ENCODE measurements around the gene ATP9B. TPM values are rescaled to one million over a fixed set of nuclear protein-coding genes. Genes with fewer than 3 reads are reported as not detected.
"Not testable (repeated sequence)": the region's sequence is repeated elsewhere in the genome, so short reads cannot be mapped to it uniquely, and the experiment has no call there.

Gene ATP9B
- total and polyA plus RNA-seq, 10 of the 15 experiments (the other 5 are each of a cell fraction or from before 2014, with no cell fraction given) = 0.74 to 20.7 (median 12.9) TPM

- no peaks in the 10 kb centered on the region for H3K36me3 ChIP-seq (ENCODE audit: control insufficient read depth in 2 of 2, insufficient read depth in 2 of 2, low read length in 1 of 2)
- FAIRE-seq (no peak), DNase-seq (ENCODE audit: low read depth, low spot score) (no peak), ATAC-seq (no peak)
- no peaks in the 10 kb centered on the region for H3K4me1 ChIP-seq (ENCODE audit: control insufficient read depth, insufficient read depth, low read length)
- H3K27ac ChIP-seq (ENCODE audit: control insufficient read depth, insufficient read depth) = no peak overlapping the region
- ChIA-PET CTCF (no interaction called here), POLR2A (no interaction called here), SMC1A (ENCODE audit: uncharacterized antibody, unreplicated experiment) (no interaction called here), RAD21 (ENCODE audit: unreplicated experiment) (no interaction called here)
- H3K4me3 ChIP-seq = no peak overlapping the region
- no peak overlapping the region for H3K4me2 ChIP-seq (ENCODE audit: control insufficient read depth, insufficient read depth)
- H3K27me3 ChIP-seq (replicated peaks in 1 of 2; ENCODE audit: control insufficient read depth in 2 of 2, insufficient read depth in 2 of 2, low read length in 1 of 2) = no peaks in the 10 kb centered on the region
- H4K20me1 ChIP-seq (ENCODE audit: control insufficient read depth, insufficient read depth) = no peaks in the 10 kb centered on the region
- H2AFZ ChIP-seq (ENCODE audit: control insufficient read depth, low read depth, low read length) = no peak overlapping the region
- BruUV-seq (replicated peaks) = no TSS peak
- no peaks in the 10 kb centered on the region for H3K79me2 ChIP-seq (ENCODE audit: control insufficient read depth, insufficient read depth, low read length)
- TF ChIP-seq, protein P1, sequence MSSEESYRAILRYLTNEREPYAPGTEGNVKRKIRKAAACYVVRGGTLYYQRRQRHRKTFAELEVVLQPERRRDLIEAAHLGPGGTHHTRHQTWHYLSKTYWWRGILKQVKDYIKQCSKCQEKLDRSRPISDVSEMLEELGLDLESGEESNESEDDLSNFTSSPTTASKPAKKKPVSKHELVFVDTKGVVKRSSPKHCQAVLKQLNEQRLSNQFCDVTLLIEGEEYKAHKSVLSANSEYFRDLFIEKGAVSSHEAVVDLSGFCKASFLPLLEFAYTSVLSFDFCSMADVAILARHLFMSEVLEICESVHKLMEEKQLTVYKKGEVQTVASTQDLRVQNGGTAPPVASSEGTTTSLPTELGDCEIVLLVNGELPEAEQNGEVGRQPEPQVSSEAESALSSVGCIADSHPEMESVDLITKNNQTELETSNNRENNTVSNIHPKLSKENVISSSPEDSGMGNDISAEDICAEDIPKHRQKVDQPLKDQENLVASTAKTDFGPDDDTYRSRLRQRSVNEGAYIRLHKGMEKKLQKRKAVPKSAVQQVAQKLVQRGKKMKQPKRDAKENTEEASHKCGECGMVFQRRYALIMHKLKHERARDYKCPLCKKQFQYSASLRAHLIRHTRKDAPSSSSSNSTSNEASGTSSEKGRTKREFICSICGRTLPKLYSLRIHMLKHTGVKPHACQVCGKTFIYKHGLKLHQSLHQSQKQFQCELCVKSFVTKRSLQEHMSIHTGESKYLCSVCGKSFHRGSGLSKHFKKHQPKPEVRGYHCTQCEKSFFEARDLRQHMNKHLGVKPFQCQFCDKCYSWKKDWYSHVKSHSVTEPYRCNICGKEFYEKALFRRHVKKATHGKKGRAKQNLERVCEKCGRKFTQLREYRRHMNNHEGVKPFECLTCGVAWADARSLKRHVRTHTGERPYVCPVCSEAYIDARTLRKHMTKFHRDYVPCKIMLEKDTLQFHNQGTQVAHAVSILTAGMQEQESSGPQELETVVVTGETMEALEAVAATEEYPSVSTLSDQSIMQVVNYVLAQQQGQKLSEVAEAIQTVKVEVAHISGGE (CRISPR knock-in tag; IDR thresholded peaks at IDR 0.05) = no peak
- TF ChIP-seq ZZZ3 (IDR thresholded peaks at IDR 0.05; ENCODE audit: control insufficient read depth, insufficient read length, low read depth) (no peak), RAD51 (IDR thresholded peaks at IDR 0.05) (no peak), CBX5 (IDR thresholded peaks at IDR 0.05; ENCODE audit: low read depth) (no peak), CREB1 (IDR thresholded peaks at IDR 0.05; ENCODE audit: low read depth) (no peak), CHD1 (IDR thresholded peaks at IDR 0.05; ENCODE audit: low read depth, low read length) (no peak), PML (IDR thresholded peaks at IDR 0.05; ENCODE audit: low read length) (no peak)
- TF ChIP-seq, protein P2, sequence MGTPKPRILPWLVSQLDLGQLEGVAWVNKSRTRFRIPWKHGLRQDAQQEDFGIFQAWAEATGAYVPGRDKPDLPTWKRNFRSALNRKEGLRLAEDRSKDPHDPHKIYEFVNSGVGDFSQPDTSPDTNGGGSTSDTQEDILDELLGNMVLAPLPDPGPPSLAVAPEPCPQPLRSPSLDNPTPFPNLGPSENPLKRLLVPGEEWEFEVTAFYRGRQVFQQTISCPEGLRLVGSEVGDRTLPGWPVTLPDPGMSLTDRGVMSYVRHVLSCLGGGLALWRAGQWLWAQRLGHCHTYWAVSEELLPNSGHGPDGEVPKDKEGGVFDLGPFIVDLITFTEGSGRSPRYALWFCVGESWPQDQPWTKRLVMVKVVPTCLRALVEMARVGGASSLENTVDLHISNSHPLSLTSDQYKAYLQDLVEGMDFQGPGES (IDR thresholded peaks at IDR 0.05) = no peak
- in situ Hi-C loops (cut with MboI) (no loop called here), intact Hi-C loops (cut with micrococcal nuclease; ENCODE audit: unreplicated experiment) (no loop called here)
- H3K9me3 ChIP-seq (replicated peaks; ENCODE audit: control insufficient read depth, insufficient read depth, low read length) = no peaks in the 10 kb centered on the region
- WGBS (ENCODE audit: insufficient coverage, insufficient replicate concordance, low lambda C conversion rate, missing lambda C conversion rate) = 100% methylated on average over 1 of the region's 1 CpG
- H3K9ac ChIP-seq (ENCODE audit: control insufficient read depth, insufficient read depth, low read length) = no peak overlapping the region
Observed at GRCh38 chr18:79260510-79260909, 191.3 kb downstream of the ATP9B start.

DNA sequence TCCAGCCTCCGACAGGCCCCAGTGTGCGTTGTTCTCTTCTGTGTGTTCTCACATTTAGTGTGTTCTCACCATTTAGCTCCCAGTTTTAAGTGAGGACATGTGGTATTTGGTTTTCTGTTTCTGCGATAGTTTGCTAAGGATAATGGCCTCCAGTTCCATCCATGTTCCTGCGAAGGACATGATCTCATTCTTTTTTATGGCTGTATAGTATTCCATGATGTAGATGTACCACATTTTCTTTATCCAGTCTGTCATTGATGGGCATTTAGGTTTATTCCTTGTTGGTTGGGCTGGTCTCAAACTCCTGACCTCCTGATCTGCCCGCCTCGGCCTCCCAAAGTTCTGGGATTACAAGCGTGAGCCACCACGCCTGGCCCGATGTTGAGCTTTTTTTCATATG is 195.9 kb downstream of the ATP9B start:
- H3K9ac ChIP-seq (ENCODE audit: control insufficient read depth, insufficient read depth, low read length); FAIRE-seq; intact Hi-C loops (cut with micrococcal nuclease; ENCODE audit: unreplicated experiment); SMC1A ChIA-PET (ENCODE audit: uncharacterized antibody, unreplicated experiment); RAD21 ChIA-PET (ENCODE audit: unreplicated experiment); H3K9me3 ChIP-seq (replicated peaks; ENCODE audit: control insufficient read depth, insufficient read depth, low read length); H3K79me2 ChIP-seq (ENCODE audit: control insufficient read depth, insufficient read depth, low read length); DNase-seq (ENCODE audit: low read depth, low spot score); H4K20me1 ChIP-seq (ENCODE audit: control insufficient read depth, insufficient read depth); H3K4me1 ChIP-seq (ENCODE audit: control insufficient read depth, insufficient read depth, low read length); BruUV-seq (replicated peaks); H3K4me3 ChIP-seq; H3K27ac ChIP-seq (ENCODE audit: control insufficient read depth, insufficient read depth); H2AFZ ChIP-seq (ENCODE audit: control insufficient read depth, low read depth, low read length); CTCF ChIA-PET; ATAC-seq; H3K4me2 ChIP-seq (ENCODE audit: control insufficient read depth, insufficient read depth); POLR2A ChIA-PET; H3K27me3 ChIP-seq (replicated peaks in 1 of 2; ENCODE audit: control insufficient read depth in 2 of 2, insufficient read depth in 2 of 2, low read length in 1 of 2); H3K36me3 ChIP-seq (ENCODE audit: control insufficient read depth in 2 of 2, insufficient read depth in 2 of 2, low read length in 1 of 2); in situ Hi-C loops (cut with MboI): not testable (repeated sequence)
- WGBS (ENCODE audit: insufficient coverage, insufficient replicate concordance, low lambda C conversion rate, missing lambda C conversion rate) = 100% methylated on average over 9 of the region's 9 CpGs

GRCh38 chr18:79271812-79272211 is 202.6 kb downstream of the ATP9B start:
- FAIRE-seq; ATAC-seq; H2AFZ ChIP-seq (ENCODE audit: control insufficient read depth, low read depth, low read length); BruUV-seq (replicated peaks); intact Hi-C loops (cut with micrococcal nuclease; ENCODE audit: unreplicated experiment); H3K4me2 ChIP-seq (ENCODE audit: control insufficient read depth, insufficient read depth); DNase-seq (ENCODE audit: low read depth, low spot score); H3K36me3 ChIP-seq (ENCODE audit: control insufficient read depth in 2 of 2, insufficient read depth in 2 of 2, low read length in 1 of 2); H4K20me1 ChIP-seq (ENCODE audit: control insufficient read depth, insufficient read depth); H3K4me3 ChIP-seq; H3K9me3 ChIP-seq (replicated peaks; ENCODE audit: control insufficient read depth, insufficient read depth, low read length); H3K27me3 ChIP-seq (replicated peaks in 1 of 2; ENCODE audit: control insufficient read depth in 2 of 2, insufficient read depth in 2 of 2, low read length in 1 of 2); in situ Hi-C loops (cut with MboI); H3K27ac ChIP-seq (ENCODE audit: control insufficient read depth, insufficient read depth); SMC1A ChIA-PET (ENCODE audit: uncharacterized antibody, unreplicated experiment); RAD21 ChIA-PET (ENCODE audit: unreplicated experiment); H3K9ac ChIP-seq (ENCODE audit: control insufficient read depth, insufficient read depth, low read length); H3K79me2 ChIP-seq (ENCODE audit: control insufficient read depth, insufficient read depth, low read length); CTCF ChIA-PET: not testable (repeated sequence)
- peaks cover 15% of the 10 kb centered on the region for H3K4me1 ChIP-seq (ENCODE audit: control insufficient read depth, insufficient read depth, low read length)
- POLR2A ChIA-PET = interaction anchor here (0.6 kb wide), 1 partner anchor 394 kb away, joined by 3 read pairs; no protein-coding TSS in a partner anchor
